BLaER1 (cell line): Measurements from ENCODE around the gene ZNF692.

ENCODE experiments used
- H3K27ac ChIP-seq: shearing (Covaris generic); formaldehyde crosslinking; 2 replicates; pipeline ENCODE4 v1.8.1; 2022
- H3K27me3 ChIP-seq: shearing (Covaris generic); formaldehyde crosslinking; 2 replicates; pipeline ENCODE4 v1.8.1; 2022
- H3K36me3 ChIP-seq: shearing (Covaris generic); formaldehyde crosslinking; 2 replicates; pipeline ENCODE4 v1.8.1; 2022
- H3K4me1 ChIP-seq: shearing (Covaris generic); formaldehyde crosslinking; 2 replicates; pipeline ENCODE4 v1.8.1; 2022
- H3K4me2 ChIP-seq: shearing (Covaris generic); formaldehyde crosslinking; 2 replicates; pipeline ENCODE4 v1.8.1; 2022
- H3K4me3 ChIP-seq: shearing (Covaris generic); formaldehyde crosslinking; 2 replicates; pipeline ENCODE4 v1.8.1; 2022
- H3K9ac ChIP-seq: shearing (Covaris generic); formaldehyde crosslinking; 2 replicates; pipeline ENCODE4 v1.8.1; 2022
- H3K9me3 ChIP-seq: shearing (Covaris generic); formaldehyde crosslinking; 2 replicates; pipeline ENCODE4 v1.8.1; 2022
- H4K20me1 ChIP-seq: shearing (Covaris generic); formaldehyde crosslinking; 2 replicates; pipeline ENCODE4 v1.8.1; 2022
- Cebpa-rat ChIP-seq: shearing (Covaris generic); IDR thresholded peaks from 2 replicates; pipeline ENCODE4 v1.8.1; 2022

The ZNF692 gene, protein sequence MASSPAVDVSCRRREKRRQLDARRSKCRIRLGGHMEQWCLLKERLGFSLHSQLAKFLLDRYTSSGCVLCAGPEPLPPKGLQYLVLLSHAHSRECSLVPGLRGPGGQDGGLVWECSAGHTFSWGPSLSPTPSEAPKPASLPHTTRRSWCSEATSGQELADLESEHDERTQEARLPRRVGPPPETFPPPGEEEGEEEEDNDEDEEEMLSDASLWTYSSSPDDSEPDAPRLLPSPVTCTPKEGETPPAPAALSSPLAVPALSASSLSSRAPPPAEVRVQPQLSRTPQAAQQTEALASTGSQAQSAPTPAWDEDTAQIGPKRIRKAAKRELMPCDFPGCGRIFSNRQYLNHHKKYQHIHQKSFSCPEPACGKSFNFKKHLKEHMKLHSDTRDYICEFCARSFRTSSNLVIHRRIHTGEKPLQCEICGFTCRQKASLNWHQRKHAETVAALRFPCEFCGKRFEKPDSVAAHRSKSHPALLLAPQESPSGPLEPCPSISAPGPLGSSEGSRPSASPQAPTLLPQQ

DNA sequence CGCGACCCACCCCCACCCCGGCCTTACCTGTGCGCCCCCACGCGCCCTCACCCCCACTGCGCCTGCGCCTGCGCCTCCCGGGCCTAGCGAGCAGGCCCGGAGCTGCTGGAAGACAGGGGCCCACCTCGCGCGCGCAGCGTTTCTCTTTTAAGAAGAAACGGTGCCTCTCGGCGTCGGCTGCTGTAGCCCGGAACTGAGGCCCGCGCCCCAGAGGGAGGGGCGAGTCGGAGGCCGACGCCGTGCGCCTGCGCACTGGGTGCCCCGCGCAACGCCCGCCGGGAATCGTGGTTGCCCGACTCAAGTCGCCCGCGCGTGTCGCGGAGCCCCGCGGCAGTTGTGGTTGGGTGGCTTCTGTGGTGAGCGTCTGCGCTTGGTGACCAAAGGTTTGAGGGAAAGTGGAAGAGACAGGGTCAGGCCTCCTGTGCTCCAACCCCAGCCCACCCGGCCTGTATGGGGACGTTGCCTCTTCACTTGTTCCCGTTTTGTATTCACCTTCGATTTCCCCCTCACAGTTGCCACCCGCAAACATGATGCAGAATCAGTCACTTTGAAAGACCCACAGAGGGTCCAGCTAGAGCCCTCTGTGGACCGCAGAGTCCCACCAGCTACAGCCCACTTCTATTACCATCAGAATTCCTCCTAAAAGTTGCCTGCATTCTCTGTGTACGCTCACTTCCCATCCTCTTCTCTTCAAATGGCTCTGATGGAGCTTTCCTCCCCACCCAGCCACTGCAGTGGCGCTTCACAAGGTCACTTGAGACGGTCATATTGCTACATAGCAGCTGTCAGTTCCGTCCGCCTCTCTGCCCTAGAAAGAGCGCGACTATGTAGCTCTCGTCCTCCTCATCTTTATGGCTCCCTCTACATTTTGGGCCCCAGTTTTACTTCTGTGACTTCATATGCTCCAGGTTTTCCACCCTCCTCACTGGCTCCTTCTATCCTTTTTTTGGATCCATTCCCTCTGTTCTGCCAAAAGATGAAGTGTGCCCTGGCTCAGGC is at the start of gene ZNF692:
Gene ZNF692, minus strand, starts transcription at position 195 of the 999 bp plus-strand sequence. CDS start 776 bp downstream, outside the sequence.
- peak within 1 kb of the TSS; percentile 80 for H3K4me3 ChIP-seq
- H3K27me3 ChIP-seq = no peaks in the 10 kb centered on the region
- H4K20me1 ChIP-seq = no peaks in the 10 kb centered on the region
- H3K36me3 ChIP-seq = peaks cover 22% of the 10 kb centered on the region
- peak within 1 kb of the TSS; percentile 95 for H3K27ac ChIP-seq
- peak within 1 kb of the TSS; percentile 95 for H3K9ac ChIP-seq
- H3K9me3 ChIP-seq = no peaks in the 10 kb centered on the region
- peak within 1 kb of the TSS; percentile 100 for H3K4me2 ChIP-seq
- no peak for TF ChIP-seq Cebpa-rat
- H3K4me1 ChIP-seq = peaks cover 54% of the 10 kb centered on the region

DNA sequence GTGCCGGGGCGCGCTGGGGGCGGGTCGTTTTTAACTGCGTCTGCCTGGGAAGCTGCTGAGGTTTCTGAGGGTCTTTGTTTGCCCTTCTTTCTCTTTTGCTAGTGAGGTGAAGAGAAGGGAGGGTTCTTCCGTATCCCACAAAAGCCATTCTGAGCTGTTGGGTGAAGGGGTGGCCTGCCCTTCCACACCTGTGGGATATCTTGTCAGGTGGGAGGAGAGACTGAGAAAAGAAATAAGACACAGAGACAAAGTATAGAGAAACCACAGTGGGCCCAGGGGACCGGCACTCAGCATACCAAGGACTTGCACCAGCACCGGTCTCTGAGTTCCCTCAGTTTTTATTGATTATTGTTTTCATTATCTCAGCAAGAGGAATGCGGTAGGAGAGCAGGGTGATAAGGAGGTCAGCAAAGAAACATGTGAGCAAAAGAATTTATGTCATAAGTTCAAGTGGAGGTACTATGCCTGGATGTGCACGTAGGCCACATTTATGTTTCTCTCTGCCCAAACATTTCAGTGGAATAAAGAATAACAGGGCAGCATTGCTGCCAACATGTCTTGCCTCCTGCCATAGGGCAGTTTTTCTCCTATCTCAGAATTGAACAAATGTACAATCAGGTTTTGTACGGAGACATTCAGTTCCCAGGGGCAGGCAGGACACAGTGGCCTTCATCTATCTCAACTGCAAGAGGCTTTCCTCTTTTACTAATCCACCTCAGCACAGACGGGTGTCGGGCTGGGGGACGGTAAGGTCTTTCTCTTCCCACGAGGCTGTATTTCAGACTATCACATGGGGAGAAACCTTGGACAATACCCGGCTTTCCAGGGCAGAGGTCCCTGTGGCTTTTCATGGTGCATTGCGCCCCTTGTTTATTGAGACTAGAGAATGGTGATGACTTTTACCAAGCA is 48.1 kb upstream of the ZNF692 start:
- no peak for TF ChIP-seq Cebpa-rat
- peak overlapping the region; percentile 79 for H3K27ac ChIP-seq
- peaks cover 51% of the 10 kb centered on the region for H3K4me1 ChIP-seq
- H3K9ac ChIP-seq = peak overlapping the region; percentile 83
- peaks cover 6% of the 10 kb centered on the region for H3K36me3 ChIP-seq
- peaks cover 44% of the 10 kb centered on the region for H4K20me1 ChIP-seq
- no peaks in the 10 kb centered on the region for H3K27me3 ChIP-seq
- 0 out of 2 replicates have a peak, but pooled peaks cover 5% of the 10 kb centered on the region for H3K9me3 ChIP-seq
- peak overlapping the region; percentile 67 for H3K4me3 ChIP-seq
- peak overlapping the region; percentile 86 for H3K4me2 ChIP-seq

DNA sequence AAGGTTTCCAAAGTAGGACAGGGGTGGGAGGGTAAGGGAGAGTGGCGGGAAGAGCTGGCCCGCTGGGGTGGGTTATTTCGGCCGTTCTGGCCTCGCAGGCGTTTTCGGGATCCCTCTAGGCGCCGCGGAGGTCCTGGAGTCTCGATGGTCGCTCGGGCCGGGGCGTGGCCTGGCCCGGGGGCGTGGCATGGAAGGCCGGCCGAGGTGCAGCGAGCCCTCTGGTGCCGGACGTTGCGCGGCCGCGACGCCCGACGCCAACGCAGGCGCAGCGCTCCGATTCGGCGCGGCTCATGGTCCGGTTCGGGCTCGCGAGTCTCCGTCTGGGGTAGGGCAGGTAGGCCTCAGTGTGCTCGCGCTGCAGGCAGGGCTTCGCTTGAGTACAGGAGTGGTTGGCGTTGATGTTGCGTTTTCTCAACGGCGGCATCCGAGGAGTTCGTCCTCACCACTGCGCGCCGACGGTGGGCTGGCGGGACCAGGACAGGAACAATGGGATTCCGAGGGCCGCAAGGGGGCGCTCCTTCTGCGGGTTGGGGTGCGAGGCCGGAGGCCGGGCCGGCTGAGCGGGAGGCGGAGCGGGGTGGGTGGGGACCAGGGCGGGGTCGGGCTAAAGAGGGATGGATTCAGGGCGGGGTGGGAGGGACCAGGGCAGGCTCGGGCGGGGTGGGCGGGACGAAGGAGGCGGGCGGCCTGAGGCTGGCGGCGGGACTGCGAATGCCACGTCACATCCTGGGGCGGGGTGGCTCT is 47.3 kb upstream of the ZNF692 start, which contains the start of gene PGBD2:
Gene PGBD2, plus strand, starts transcription at position 227 of the 744 bp plus-strand sequence. CDS start 7,628 bp downstream, outside the sequence.
- H3K36me3 ChIP-seq = peaks cover 3% of the 10 kb centered on the region; the same call in 1 of the 2 replicates
- peaks cover 51% of the 10 kb centered on the region for H3K4me1 ChIP-seq
- H3K9ac ChIP-seq = peak within 1 kb of the TSS; percentile 90
- peaks cover 39% of the 10 kb centered on the region for H4K20me1 ChIP-seq
- H3K4me2 ChIP-seq = peak within 1 kb of the TSS; percentile 86
- H3K27me3 ChIP-seq = no peaks in the 10 kb centered on the region
- H3K4me3 ChIP-seq = peak within 1 kb of the TSS; percentile 74
- H3K9me3 ChIP-seq = no peaks in the 10 kb centered on the region
- no peak for TF ChIP-seq Cebpa-rat
- H3K27ac ChIP-seq = peak within 1 kb of the TSS; percentile 93

DNA sequence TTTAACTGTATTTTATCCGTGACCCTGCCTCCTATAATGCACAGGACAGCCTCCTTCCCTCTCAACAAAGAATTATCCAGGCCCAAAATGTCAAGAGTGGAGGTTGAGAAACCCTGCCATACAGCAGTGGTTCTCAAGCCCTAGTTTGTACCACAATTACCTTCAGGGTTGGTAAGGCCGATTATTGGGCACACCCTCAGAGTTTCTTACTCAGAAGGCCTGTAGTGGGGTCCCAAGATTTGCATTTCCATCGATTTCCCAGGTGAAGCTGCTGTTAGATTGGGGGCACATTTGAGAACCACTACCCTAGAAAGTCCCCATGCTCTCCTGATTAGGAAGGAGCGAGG is 46.8 kb upstream of the ZNF692 start:
- Histone ChIP-seq H3K4me2 (peak overlapping the region; percentile 71), H3K9ac (peak overlapping the region; percentile 90), H3K4me3 (peak overlapping the region; percentile 74), H3K36me3 (peaks cover 3% of the 10 kb centered on the region; the same call in 1 of the 2 replicates), H4K20me1 (peaks cover 37% of the 10 kb centered on the region), H3K27ac (peak overlapping the region; percentile 93), H3K9me3 (no peaks in the 10 kb centered on the region), H3K4me1 (peaks cover 46% of the 10 kb centered on the region), H3K27me3 (no peaks in the 10 kb centered on the region)
- TF ChIP-seq Cebpa-rat = no peak

DNA sequence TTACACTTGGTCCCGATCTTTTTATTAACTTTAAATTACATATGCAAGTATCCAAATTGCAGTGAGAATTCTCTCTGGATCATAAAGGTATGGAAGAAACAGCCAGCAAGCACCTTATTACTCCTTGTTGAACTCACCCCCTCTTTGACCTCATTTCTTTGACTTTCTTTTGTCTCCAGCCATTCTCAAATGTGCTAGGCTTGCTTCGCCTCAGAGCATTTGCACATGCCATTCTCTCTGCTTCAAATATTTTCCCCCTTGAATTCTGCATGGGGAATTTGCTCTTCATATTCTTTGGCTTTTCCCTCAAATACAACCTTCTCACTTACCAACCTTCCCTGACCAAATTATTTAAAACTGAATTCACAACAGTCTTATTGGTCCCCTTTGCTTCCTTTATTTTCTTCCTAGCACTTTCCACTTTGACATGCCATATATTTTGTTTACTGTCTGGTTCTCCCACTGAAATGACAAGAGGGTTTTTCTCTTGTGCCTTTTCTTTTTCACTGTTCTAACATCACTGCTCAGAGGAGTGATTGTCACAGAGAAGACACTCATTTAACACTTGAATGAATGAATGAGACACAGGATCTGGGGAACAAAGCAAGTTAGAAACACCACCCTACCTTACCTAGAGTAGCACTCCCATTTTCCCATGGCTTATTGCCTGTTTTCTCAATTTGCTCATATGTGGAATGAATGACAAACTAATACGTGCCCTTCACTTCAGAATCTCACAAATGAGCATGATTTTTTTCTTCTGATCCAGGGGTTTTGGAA is 45.7 kb upstream of the ZNF692 start:
- Histone ChIP-seq H3K4me2 (peak overlapping the region; percentile 71; the same call in 1 of the 2 replicates), H3K9me3 (no peaks in the 10 kb centered on the region), H3K4me3 (no peak overlapping the region), H3K27ac (no peak overlapping the region), H3K27me3 (no peaks in the 10 kb centered on the region), H3K4me1 (peaks cover 36% of the 10 kb centered on the region), H3K9ac (no peak overlapping the region), H3K36me3 (peaks cover 3% of the 10 kb centered on the region; the same call in 1 of the 2 replicates), H4K20me1 (peaks cover 27% of the 10 kb centered on the region)
- no peak for TF ChIP-seq Cebpa-rat

DNA sequence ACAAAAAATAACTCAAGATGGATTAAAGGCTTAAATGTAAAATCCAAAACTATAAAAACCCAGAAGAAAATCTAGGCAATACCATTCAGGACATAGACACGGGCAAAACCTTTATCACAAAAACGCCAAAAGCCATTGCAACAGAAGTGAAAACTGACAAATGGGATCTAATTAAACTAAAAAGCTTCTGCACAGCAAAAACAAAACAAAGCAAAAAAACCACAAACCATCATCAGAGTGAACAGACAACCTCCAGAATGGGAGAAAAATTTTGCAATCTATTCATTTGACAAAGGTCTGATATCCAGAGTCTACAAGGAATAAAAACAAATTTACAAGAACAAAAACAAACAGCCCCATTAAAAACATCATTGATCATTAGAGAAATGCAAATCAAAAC is 42.7 kb upstream of the ZNF692 start:
- Histone ChIP-seq H3K9me3 (no peaks in the 10 kb centered on the region), H3K27me3 (no peaks in the 10 kb centered on the region)

DNA sequence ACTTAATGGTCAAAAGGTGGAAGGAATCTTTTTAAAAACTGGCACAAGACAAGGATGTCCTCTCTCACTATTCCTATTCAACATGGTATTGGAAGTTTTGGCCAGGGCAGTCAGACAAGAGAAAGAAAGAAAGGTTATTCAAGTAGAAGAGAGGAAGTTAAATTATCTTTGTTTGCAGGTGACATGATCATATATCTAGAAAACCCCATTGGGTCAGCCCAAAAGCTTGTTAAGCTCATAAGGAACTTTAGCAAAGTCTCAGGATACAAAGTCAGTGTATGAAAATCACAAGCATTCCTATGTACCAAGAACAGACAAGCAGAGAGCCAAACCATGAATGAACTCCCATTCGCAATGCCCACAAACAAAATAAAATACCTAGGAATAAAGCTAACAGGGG is 41.8 kb upstream of the ZNF692 start:
- H3K4me2 ChIP-seq = no peak overlapping the region
- no peak overlapping the region for H3K9ac ChIP-seq
- H3K4me1 ChIP-seq = peaks cover 13% of the 10 kb centered on the region
- no peaks in the 10 kb centered on the region for H4K20me1 ChIP-seq
- H3K4me3 ChIP-seq = no peak overlapping the region
- no peaks in the 10 kb centered on the region for H3K36me3 ChIP-seq
- TF ChIP-seq Cebpa-rat = no peak
- no peaks in the 10 kb centered on the region for H3K27me3 ChIP-seq
- no peak overlapping the region for H3K27ac ChIP-seq
- H3K9me3 ChIP-seq = no peaks in the 10 kb centered on the region

More for the DNA sequence above, 42.7 kb upstream of the ZNF692 start:
- TF ChIP-seq Cebpa-rat = no peak
- Histone ChIP-seq H3K36me3 (no peaks in the 10 kb centered on the region), H3K4me1 (peaks cover 13% of the 10 kb centered on the region), H4K20me1 (no peaks in the 10 kb centered on the region), H3K9ac (no peak overlapping the region), H3K4me3 (no peak overlapping the region), H3K4me2 (no peak overlapping the region), H3K27ac (no peak overlapping the region)
